ENCODE measurements around the gene PRKN. TPM values are rescaled to one million over a fixed set of nuclear protein-coding genes. Genes with fewer than 3 reads are reported as not detected.

PRKN gene
- total and polyA plus RNA-seq, 2 donors (not counting 1 experiment from before 2014, with no cell fraction given), result 0.43 to 4.6 TPM

DNA sequence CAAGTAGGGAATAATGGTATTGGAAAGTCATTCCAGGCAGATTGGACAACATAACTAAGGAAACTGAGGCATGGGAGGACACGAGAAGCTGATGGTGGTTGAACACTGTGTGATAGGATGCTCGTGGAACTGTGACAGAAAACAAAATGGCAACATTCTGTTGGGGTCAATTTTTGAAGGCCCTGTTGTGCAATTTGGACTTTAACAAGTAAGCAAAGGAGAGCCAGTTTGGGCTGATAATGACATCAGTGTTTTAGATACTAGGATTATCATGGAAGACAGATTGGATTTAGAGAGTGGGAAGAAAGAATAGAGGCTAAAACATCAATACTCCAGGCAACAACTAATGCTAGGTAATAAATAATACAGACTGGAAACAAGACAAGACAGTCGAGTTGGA, 53.1 kb downstream of the PRKN start:
- no peak for DNase-seq (ENCODE audit: low read depth in 2 of 2)
- Histone ChIP-seq H3K79me2 (ENCODE audit: control insufficient read depth, insufficient read depth, low read length) (no peaks in the 10 kb centered on the region), H3K9me3 (ENCODE audit: control insufficient read depth, insufficient read depth, low read depth, low read length) (no peaks in the 10 kb centered on the region), H4K20me1 (ENCODE audit: control insufficient read depth, extremely low read depth, insufficient read depth, low read length) (no peaks in the 10 kb centered on the region), H3K27ac (ENCODE audit: insufficient read depth, low read length) (no peak overlapping the region), H3K36me3 (ENCODE audit: control insufficient read depth, insufficient read depth, low read length) (no peaks in the 10 kb centered on the region), H3K27me3 (ENCODE audit: control insufficient read depth, insufficient read depth, low read length) (no peaks in the 10 kb centered on the region), H2AFZ (ENCODE audit: low read length) (no peak overlapping the region), H3K4me3 (replicated peaks in 1 of 4; ENCODE audit: control extremely low read depth in 1 of 4, insufficient read depth in 1 of 4, low read depth in 3 of 4, low read length in 4 of 4) (no peak overlapping the region), H3K4me2 (ENCODE audit: extremely low read depth, insufficient read depth, low read length) (no peak overlapping the region), H3K4me1 (ENCODE audit: control insufficient read depth, extremely low read depth, insufficient read depth, low read length) (no peaks in the 10 kb centered on the region), H3K9ac (ENCODE audit: insufficient read depth, low read length) (no peak overlapping the region)
- no peak for TF ChIP-seq EZH2 (IDR thresholded peaks at IDR 0.05; ENCODE audit: low read length, missing control alignments)
- TF ChIP-seq, protein P1, sequence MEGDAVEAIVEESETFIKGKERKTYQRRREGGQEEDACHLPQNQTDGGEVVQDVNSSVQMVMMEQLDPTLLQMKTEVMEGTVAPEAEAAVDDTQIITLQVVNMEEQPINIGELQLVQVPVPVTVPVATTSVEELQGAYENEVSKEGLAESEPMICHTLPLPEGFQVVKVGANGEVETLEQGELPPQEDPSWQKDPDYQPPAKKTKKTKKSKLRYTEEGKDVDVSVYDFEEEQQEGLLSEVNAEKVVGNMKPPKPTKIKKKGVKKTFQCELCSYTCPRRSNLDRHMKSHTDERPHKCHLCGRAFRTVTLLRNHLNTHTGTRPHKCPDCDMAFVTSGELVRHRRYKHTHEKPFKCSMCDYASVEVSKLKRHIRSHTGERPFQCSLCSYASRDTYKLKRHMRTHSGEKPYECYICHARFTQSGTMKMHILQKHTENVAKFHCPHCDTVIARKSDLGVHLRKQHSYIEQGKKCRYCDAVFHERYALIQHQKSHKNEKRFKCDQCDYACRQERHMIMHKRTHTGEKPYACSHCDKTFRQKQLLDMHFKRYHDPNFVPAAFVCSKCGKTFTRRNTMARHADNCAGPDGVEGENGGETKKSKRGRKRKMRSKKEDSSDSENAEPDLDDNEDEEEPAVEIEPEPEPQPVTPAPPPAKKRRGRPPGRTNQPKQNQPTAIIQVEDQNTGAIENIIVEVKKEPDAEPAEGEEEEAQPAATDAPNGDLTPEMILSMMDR (conservative IDR thresholded peaks at IDR 0.05 in 1 of 2, IDR thresholded peaks at IDR 0.05 in 1 of 2; ENCODE audit: low read depth in 1 of 2, low read length in 2 of 2), result no peak

DNA sequence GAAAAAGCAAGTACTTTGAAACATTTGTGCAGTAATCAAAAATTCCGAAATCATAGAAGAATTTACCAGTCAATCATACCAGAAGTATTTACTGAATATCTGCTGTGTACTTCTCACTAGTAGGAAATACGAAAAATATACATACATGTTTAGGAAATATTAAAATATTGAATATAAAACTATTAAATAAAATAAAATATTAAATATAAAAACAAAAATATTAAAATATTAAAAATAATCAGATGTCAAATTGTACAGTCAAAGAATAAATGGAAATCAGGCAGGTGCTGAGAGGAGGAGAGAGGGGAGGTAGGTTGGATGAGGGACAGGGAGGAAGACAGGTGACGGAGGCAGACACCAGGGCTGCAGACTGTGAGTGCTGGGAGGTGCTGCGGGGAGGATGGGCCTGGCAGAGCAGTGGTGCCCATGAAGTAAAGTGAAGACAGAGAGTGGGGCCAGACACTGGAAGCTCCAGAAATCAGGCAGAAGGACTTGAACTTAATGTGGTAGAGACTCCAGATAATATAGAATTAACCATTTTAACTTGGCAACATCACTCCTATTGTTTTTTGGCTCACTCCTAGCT, 55.9 kb downstream of the PRKN start:
- no peaks in the 10 kb centered on the region for H3K79me2 ChIP-seq (ENCODE audit: control insufficient read depth, insufficient read depth, low read length)
- H2AFZ ChIP-seq (ENCODE audit: low read length), result no peak overlapping the region
- H4K20me1 ChIP-seq (ENCODE audit: control insufficient read depth, extremely low read depth, insufficient read depth, low read length), result no peaks in the 10 kb centered on the region
- no peaks in the 10 kb centered on the region for H3K27me3 ChIP-seq (ENCODE audit: control insufficient read depth, insufficient read depth, low read length)
- no peak overlapping the region for H3K4me3 ChIP-seq (replicated peaks in 1 of 4; ENCODE audit: control extremely low read depth in 1 of 4, insufficient read depth in 1 of 4, low read depth in 3 of 4, low read length in 4 of 4)
- no peak overlapping the region for H3K4me2 ChIP-seq (ENCODE audit: extremely low read depth, insufficient read depth, low read length)
- TF ChIP-seq EZH2 (IDR thresholded peaks at IDR 0.05; ENCODE audit: low read length, missing control alignments), result no peak
- TF ChIP-seq, protein P1 (conservative IDR thresholded peaks at IDR 0.05 in 1 of 2, IDR thresholded peaks at IDR 0.05 in 1 of 2; ENCODE audit: low read depth in 1 of 2, low read length in 2 of 2), result no peak
- no peak overlapping the region for H3K9ac ChIP-seq (ENCODE audit: insufficient read depth, low read length)
- H3K4me1 ChIP-seq (ENCODE audit: control insufficient read depth, extremely low read depth, insufficient read depth, low read length), result no peaks in the 10 kb centered on the region
- no peaks in the 10 kb centered on the region for H3K9me3 ChIP-seq (ENCODE audit: control insufficient read depth, insufficient read depth, low read depth, low read length)
- DNase-seq (ENCODE audit: low read depth in 2 of 2), result no peak
- H3K27ac ChIP-seq (ENCODE audit: insufficient read depth, low read length), result no peak overlapping the region
- no peaks in the 10 kb centered on the region for H3K36me3 ChIP-seq (ENCODE audit: control insufficient read depth, insufficient read depth, low read length)

DNA sequence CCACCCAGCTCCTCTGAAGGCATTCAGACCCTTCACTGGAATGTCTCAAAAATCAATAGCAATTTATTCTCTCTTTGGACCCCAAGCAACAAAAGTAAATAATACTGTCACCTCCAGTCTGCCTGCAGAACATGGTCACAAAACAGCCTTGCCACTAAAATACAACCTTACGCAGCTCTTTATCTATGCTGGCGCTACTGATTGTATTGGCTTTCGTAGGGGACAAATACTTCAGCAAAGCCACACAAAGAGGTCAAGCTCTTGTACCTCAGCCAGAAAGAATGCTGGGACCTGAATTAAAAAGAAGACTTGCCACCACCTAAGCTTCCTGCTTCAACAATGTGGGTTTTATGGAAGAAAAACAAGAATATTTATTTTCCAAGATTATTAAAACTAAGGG, 57.2 kb downstream of the PRKN start:
- Histone ChIP-seq H4K20me1 (ENCODE audit: control insufficient read depth, extremely low read depth, insufficient read depth, low read length) (no peaks in the 10 kb centered on the region), H3K9me3 (ENCODE audit: control insufficient read depth, insufficient read depth, low read depth, low read length) (no peaks in the 10 kb centered on the region), H3K27me3 (ENCODE audit: control insufficient read depth, insufficient read depth, low read length) (no peaks in the 10 kb centered on the region), H3K9ac (ENCODE audit: insufficient read depth, low read length) (no peak overlapping the region), H3K4me2 (ENCODE audit: extremely low read depth, insufficient read depth, low read length) (no peak overlapping the region), H3K4me3 (replicated peaks in 1 of 4; ENCODE audit: control extremely low read depth in 1 of 4, insufficient read depth in 1 of 4, low read depth in 3 of 4, low read length in 4 of 4) (no peak overlapping the region), H3K4me1 (ENCODE audit: control insufficient read depth, extremely low read depth, insufficient read depth, low read length) (no peaks in the 10 kb centered on the region), H2AFZ (ENCODE audit: low read length) (no peak overlapping the region), H3K27ac (ENCODE audit: insufficient read depth, low read length) (no peak overlapping the region), H3K79me2 (ENCODE audit: control insufficient read depth, insufficient read depth, low read length) (no peaks in the 10 kb centered on the region), H3K36me3 (ENCODE audit: control insufficient read depth, insufficient read depth, low read length) (no peaks in the 10 kb centered on the region)
- DNase-seq (ENCODE audit: low read depth in 2 of 2), result no peak
- TF ChIP-seq, protein P1 (conservative IDR thresholded peaks at IDR 0.05 in 1 of 2, IDR thresholded peaks at IDR 0.05 in 1 of 2; ENCODE audit: low read depth in 1 of 2, low read length in 2 of 2), result no peak
- TF ChIP-seq EZH2 (IDR thresholded peaks at IDR 0.05; ENCODE audit: low read length, missing control alignments), result no peak

Data from fibroblast of lung (primary cell).